Neural crest cell (in vitro differentiated cells): ENCODE results near the gene LIF. TPM values are rescaled to one million over a fixed set of nuclear protein-coding genes. Genes with fewer than 3 reads are reported as not detected.

Experiments
- DNase-seq: peaks from one replicate; pipeline ENCODE4 v3.0.0; 2021; ENCODE audit warnings: low read depth, mixed read lengths, low spot score
- H3K27ac Mint-ChIP-seq: one replicate; pipeline ENCODE4 v1.8.0; 2021; ENCODE audit warnings: mild to moderate bottlenecking, mixed read lengths; ENCODE audit not compliant: unreplicated experiment
- H3K27me3 Mint-ChIP-seq: 2 replicates; pipeline ENCODE4 v1.8.0; 2021; ENCODE audit warnings: low read depth, mild to moderate bottlenecking, mixed read lengths
- H3K36me3 Mint-ChIP-seq: 2 replicates; pipeline ENCODE4 v1.8.0; 2021; ENCODE audit warnings: low read depth, mild to moderate bottlenecking, mixed read lengths
- H3K4me1 Mint-ChIP-seq: 2 replicates; pipeline ENCODE4 v1.8.0; 2021; ENCODE audit warnings: mixed read lengths
- H3K4me3 Mint-ChIP-seq: one replicate; pipeline ENCODE4 v1.8.0; 2021; ENCODE audit warnings: mild to moderate bottlenecking, mixed read lengths
- H3K9me3 Mint-ChIP-seq: 2 replicates; pipeline ENCODE4 v1.8.0; 2021; ENCODE audit warnings: mixed read lengths
- CTCF ChIP-seq: fragments of 200-600 bp; sonication (generic); conservative IDR thresholded peaks from 2 replicates; pipeline ENCODE4 v1.5.0; 2021; ENCODE audit warnings: antibody characterized with exemption, mild to moderate bottlenecking
- total RNA-seq: library from RNA; stranded (reverse); gene quantifications from 2 replicates; pipeline ENCODE4 v1.2.1, GENCODE V29; 2021

LIF gene
- total RNA-seq, 1 donor from 2014 or later, result 1.1 TPM

DNA sequence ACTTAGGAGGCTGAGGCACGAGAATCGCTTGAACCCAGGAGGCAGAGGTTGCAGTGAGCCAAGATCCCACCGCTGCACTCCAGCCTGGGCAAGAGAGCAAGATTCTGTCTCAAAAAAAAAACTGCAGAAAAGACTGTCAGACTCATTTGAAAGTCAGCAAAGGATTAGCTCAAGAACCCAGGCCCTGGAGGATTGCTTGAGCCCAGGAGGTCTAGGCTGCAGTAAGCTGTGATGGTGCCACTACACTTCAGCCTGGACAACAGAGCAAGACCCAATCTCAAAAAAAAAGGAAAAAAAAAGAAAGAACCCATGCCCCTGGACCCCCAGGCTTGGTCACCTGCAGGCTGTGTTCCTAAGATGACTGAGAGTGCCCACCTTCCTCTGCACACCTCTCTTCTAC, 16.2 kb downstream of the LIF start:
- no peak for TF ChIP-seq CTCF
- Mint-ChIP-seq H3K36me3 (no peaks in the 10 kb centered on the region), H3K27ac (no peak overlapping the region), H3K4me3 (no peak overlapping the region), H3K9me3 (no peaks in the 10 kb centered on the region), H3K4me1 (peaks cover 22% of the 10 kb centered on the region), H3K27me3 (no peaks in the 10 kb centered on the region)
- DNase-seq, result no peak

DNA sequence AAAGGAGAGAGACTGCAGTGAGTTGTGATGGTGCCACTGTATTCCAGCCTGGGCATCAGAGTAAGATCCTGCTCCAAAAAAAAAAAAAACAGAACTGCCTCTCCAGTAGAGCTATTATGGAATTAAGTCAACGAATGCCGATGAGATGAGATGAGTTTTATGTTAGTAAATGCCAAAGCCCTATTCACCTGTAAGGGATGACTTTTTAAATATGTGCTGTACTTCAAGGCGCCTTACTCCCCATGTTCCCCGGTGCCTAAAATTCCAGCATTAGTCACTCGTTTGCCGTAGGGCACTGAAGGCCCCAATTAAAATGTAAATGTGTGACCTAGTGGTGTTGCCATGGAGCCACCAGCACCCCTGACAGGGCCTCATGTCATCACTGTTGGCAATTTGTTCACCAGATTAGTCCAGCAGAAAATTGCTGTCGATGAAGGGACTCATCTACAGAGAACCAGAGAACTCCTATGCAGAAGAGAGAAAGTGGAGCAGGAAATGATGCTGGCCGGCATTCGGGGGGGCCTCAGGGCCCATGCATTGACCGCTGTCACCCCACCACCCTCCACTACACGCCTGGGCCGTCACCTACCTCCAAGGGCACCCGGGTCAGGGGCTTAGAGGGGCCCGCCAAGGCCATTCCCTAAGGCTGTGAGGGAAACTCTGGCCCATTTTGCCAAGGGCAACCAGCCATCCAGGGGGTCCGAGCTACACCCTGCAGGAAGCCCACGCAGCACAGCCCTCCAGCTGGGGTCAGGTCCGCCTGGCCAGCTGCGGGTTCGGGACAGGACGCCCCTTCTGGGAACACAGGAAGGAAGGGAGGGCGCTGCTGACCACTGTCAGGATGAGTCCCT, 17.8 kb downstream of the LIF start:
- peaks cover 13% of the 10 kb centered on the region for H3K4me1 Mint-ChIP-seq

DNA sequence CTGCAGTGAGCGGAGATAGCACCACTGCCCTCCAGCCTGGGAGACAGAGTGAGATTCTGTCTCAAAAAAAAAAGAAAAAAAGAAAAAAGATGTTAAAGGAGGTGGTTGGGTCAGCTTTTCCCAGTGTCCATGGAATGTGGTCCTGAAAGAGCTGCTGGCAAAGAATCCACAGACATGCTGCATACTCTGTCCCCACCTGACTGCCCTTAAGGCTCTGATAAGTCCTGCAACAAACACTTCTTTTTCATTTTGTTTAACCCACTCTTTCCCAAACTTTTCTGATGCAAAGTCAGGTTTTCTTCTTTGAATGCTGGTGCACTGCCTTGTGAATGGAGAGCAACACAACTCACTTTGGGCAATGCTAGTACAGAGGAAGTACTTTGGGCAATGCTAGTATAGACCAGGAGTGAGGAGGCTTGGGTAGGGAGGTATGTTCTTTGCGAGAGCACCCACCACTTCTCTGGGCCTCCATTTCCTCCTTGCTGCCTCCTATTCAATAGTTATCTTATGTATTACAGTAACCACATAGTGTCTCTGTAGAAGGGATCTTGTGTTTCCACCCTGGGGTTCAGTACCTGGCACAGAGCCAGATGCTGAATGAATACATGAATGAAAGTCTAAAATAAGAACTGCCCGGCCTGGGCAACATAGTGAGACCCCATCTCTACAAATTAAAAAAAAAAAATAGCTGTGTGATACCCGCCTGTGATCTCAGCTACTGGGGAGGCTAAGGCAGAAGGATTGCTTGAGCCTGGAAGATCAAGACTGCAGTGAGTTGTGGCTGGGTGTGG, 18.9 kb downstream of the LIF start:
- Mint-ChIP-seq H3K36me3 (no peaks in the 10 kb centered on the region), H3K4me1 (peaks cover 13% of the 10 kb centered on the region), H3K27ac (no peak overlapping the region), H3K27me3 (no peaks in the 10 kb centered on the region), H3K9me3 (no peaks in the 10 kb centered on the region), H3K4me3 (no peak overlapping the region)
- DNase-seq, result no peak
- no peak for TF ChIP-seq CTCF

More for the DNA sequence above, 17.8 kb downstream of the LIF start:
- DNase-seq, result no peak
- Mint-ChIP-seq H3K36me3 (no peaks in the 10 kb centered on the region), H3K27ac (peak overlapping the region; percentile 70), H3K27me3 (no peaks in the 10 kb centered on the region), H3K4me3 (no peak overlapping the region), H3K9me3 (no peaks in the 10 kb centered on the region)
- TF ChIP-seq CTCF, result no peak

- Mint-ChIP-seq H3K27me3 (no peaks in the 10 kb centered on the region), H3K9me3 (no peaks in the 10 kb centered on the region), H3K36me3 (no peaks in the 10 kb centered on the region), H3K4me3 (no peak overlapping the region), H3K27ac (peak overlapping the region; percentile 89), H3K4me1 (peaks cover 13% of the 10 kb centered on the region)
- DNase-seq, result no peak
- no peak for TF ChIP-seq CTCF
Measured at GRCh38 chr22:30226192-30226832, 20.2 kb downstream of the LIF start.

DNA sequence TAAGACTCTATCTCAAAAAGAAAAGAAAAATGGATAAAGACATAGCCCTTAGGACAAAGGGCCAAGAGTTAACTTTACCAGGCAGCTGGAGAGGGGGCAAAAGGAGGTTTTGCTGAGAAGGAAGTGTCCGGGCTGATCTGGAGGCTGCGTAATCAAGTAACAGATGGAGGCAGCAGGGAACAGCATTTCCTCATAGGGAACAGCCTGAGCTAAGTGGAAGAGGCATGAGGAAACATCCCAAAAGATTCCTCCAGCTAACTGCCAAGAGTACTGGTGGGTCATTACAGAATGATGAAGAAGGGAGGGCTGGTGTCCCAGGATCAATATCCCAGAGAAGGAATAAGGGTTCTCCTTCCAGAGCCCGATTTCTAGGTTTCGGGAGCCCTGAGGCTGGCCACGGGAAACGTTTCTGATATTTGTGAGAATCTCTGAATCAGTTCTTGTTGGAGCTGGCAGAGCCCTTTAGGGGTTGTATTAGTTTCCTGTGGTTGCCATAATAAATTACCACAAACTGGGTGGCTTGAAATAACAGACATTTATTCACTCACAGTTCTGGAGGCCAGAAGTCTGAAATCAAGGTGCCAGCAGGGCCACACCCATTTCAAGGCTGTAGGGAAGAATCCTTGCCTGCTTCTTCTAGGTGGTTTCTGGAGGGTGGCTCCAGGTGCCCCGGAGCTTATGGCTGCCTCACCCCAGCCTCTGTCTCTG, 21.2 kb downstream of the LIF start:
- H3K36me3 Mint-ChIP-seq, result no peaks in the 10 kb centered on the region
- no peak overlapping the region for H3K27ac Mint-ChIP-seq
- DNase-seq, result no peak
- no peak for TF ChIP-seq CTCF
- H3K9me3 Mint-ChIP-seq, result no peaks in the 10 kb centered on the region
- H3K4me3 Mint-ChIP-seq, result no peak overlapping the region
- H3K27me3 Mint-ChIP-seq, result peaks cover 3% of the 10 kb centered on the region
- H3K4me1 Mint-ChIP-seq, result peaks cover 13% of the 10 kb centered on the region
